ENCODE measurements around the gene FLNA. TPM values are rescaled to one million over a fixed set of nuclear protein-coding genes. Genes with fewer than 3 reads are reported as not detected.

Gene FLNA
- total RNA-seq (220 and 396 TPM in 2 replicates), polyA plus RNA-seq (468 and 471 TPM in 2 replicates)

DNA sequence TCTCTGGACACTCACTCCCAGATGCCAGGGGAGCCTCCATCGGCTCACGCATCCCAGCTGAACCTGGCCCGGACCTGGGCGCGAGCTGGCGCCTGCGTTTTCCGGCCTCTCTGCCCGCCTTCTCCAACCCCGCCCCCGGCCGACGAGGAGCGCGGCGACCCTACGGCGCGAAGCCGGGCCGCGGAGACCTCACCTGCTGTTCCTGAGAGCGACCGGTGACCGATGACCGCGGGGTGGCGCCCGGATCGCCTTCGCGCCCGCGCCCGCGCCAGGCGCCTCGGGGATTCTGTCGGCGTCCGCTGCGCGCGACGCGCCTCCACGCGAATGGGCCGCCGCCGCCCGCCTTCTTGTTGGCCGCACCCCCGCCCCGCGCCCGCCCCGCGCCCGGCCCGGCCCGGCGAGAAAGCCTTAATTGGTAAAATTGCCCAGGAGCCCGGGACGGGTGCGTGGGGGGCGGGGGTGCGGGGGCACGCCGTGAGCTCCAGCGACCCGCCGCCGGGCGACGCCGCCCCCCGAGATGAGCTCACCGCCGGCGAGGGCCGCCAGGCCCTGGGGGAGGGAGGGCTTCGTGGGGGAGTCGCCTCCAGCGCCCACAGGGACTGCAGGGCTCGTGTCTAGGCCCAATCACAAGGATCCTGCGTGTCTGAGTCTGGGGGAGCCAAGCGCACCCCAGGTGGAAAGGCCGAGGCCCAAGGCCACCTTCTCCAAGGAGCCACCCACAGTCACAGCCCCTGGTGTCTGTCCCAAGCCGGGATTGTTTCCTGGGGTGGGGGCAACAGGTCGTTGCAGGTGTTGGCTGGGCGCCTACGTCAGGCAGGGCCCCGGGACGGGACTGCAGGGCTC, at the start of gene FLNA:
TSS of gene FLNA (minus strand) at position 322 of the 843 bp plus-strand sequence. CDS start 3,389 bp downstream, outside the sequence.
- no peaks in the 10 kb centered on the region for H3K27me3 ChIP-seq
- no peaks in the 10 kb centered on the region for H3K36me3 ChIP-seq (replicated peaks; ENCODE audit: insufficient read depth, low read depth)
- TF ChIP-seq EZH2phosphoT487 (IDR thresholded peaks at IDR 0.05; ENCODE audit: low read depth, severe bottlenecking, unreplicated experiment) (no peak), CTCF (IDR thresholded peaks at IDR 0.05; ENCODE audit: poor library complexity) (peak; percentile 23), EZH2 (IDR thresholded peaks at IDR 0.05; ENCODE audit: borderline replicate concordance) (no peak)
- H3K4me1 ChIP-seq (ENCODE audit: insufficient read depth), result peaks cover 14% of the 10 kb centered on the region
- peak within 1 kb of the TSS; percentile 85 for H3K4me2 ChIP-seq
- H4K20me1 ChIP-seq (ENCODE audit: insufficient read depth, poor library complexity, severe bottlenecking), result no peaks in the 10 kb centered on the region
- 50% methylated on average over 29 of the region's 95 CpGs for WGBS (ENCODE audit: low lambda C conversion rate, missing lambda C conversion rate)
- H3K9me3 ChIP-seq (ENCODE audit: low read depth), result no peaks in the 10 kb centered on the region
- no peak within 1 kb of the TSS for H3K4me3 ChIP-seq
- peaks cover 8% of the 10 kb centered on the region for H3K79me2 ChIP-seq
- H3K9me2 ChIP-seq (replicated peaks; ENCODE audit: insufficient read depth), result no peaks in the 10 kb centered on the region
- H3K27ac ChIP-seq, result peak within 1 kb of the TSS; percentile 50
- DNase-seq (ENCODE audit: low spot score), result peak; percentile 57
- no peak within 1 kb of the TSS for H2AFZ ChIP-seq

DNA sequence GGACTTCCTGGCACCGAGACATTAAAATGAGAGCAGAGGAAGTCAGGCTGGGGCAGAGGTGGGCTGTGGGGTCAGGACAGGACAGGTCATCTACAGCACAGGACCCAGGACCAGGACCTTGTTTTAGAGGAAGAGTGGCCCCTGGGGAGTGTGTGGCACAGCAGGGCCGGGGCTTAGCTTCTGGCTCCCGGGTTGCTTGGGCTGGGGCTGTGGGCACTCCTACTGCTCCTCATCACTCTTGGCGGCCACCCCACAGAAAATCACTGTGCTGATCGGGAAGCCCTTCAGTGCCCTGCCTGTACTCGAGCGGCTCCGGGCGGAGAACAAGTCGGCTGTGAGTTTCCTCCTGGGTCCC, 45.9 kb upstream of the FLNA start:
- WGBS (ENCODE audit: low lambda C conversion rate, missing lambda C conversion rate), result 96% methylated on average over 10 of the region's 10 CpGs
- no peak overlapping the region for H3K4me3 ChIP-seq
- no peaks in the 10 kb centered on the region for H4K20me1 ChIP-seq (ENCODE audit: insufficient read depth, poor library complexity, severe bottlenecking)
- no peaks in the 10 kb centered on the region for H3K36me3 ChIP-seq (replicated peaks; ENCODE audit: insufficient read depth, low read depth)
- H2AFZ ChIP-seq, result no peak overlapping the region
- H3K4me1 ChIP-seq (ENCODE audit: insufficient read depth), result no peaks in the 10 kb centered on the region
- H3K79me2 ChIP-seq, result no peaks in the 10 kb centered on the region
- H3K27me3 ChIP-seq, result no peaks in the 10 kb centered on the region
- TF ChIP-seq CTCF (IDR thresholded peaks at IDR 0.05; ENCODE audit: poor library complexity), result no peak
- no peak for TF ChIP-seq EZH2 (IDR thresholded peaks at IDR 0.05; ENCODE audit: borderline replicate concordance)
- no peak for TF ChIP-seq EZH2phosphoT487 (IDR thresholded peaks at IDR 0.05; ENCODE audit: low read depth, severe bottlenecking, unreplicated experiment)
- no peak overlapping the region for H3K4me2 ChIP-seq
- no peak overlapping the region for H3K27ac ChIP-seq
- no peak for DNase-seq (ENCODE audit: low spot score)
- H3K9me2 ChIP-seq (replicated peaks; ENCODE audit: insufficient read depth), result no peaks in the 10 kb centered on the region
- H3K9me3 ChIP-seq (ENCODE audit: low read depth), result no peaks in the 10 kb centered on the region

GRCh38 chrX:154419688-154420401, 45.4 kb upstream of the FLNA start:
- no peaks in the 10 kb centered on the region for H3K79me2 ChIP-seq
- H3K4me1 ChIP-seq (ENCODE audit: insufficient read depth), result no peaks in the 10 kb centered on the region
- H4K20me1 ChIP-seq (ENCODE audit: insufficient read depth, poor library complexity, severe bottlenecking), result no peaks in the 10 kb centered on the region
- H3K4me2 ChIP-seq, result no peak overlapping the region
- H3K36me3 ChIP-seq (replicated peaks; ENCODE audit: insufficient read depth, low read depth), result no peaks in the 10 kb centered on the region
- no peaks in the 10 kb centered on the region for H3K9me2 ChIP-seq (replicated peaks; ENCODE audit: insufficient read depth)
- no peaks in the 10 kb centered on the region for H3K9me3 ChIP-seq (ENCODE audit: low read depth)
- H3K4me3 ChIP-seq, result no peak overlapping the region
- H2AFZ ChIP-seq, result no peak overlapping the region
- H3K27me3 ChIP-seq, result no peaks in the 10 kb centered on the region
- DNase-seq (ENCODE audit: low spot score), result no peak
- no peak for TF ChIP-seq EZH2phosphoT487 (IDR thresholded peaks at IDR 0.05; ENCODE audit: low read depth, severe bottlenecking, unreplicated experiment)
- no peak for TF ChIP-seq EZH2 (IDR thresholded peaks at IDR 0.05; ENCODE audit: borderline replicate concordance)
- TF ChIP-seq CTCF (IDR thresholded peaks at IDR 0.05; ENCODE audit: poor library complexity), result no peak
- no peak overlapping the region for H3K27ac ChIP-seq
- 82% methylated on average over 19 of the region's 19 CpGs for WGBS (ENCODE audit: low lambda C conversion rate, missing lambda C conversion rate)

Data from hepatocyte (in vitro differentiated cells).